ENCODE measurements around the gene WDR26.

Gene WDR26

GRCh38 chr1:224404916-224405603 is 29.5 kb downstream of the WDR26 start:
- Histone ChIP-seq H3K4me1 (ENCODE audit: control insufficient read depth, insufficient read depth, low read length) (no peaks in the 10 kb centered on the region), H3K4me3 (ENCODE audit: low read depth, low read length) (no peak overlapping the region), H3K36me3 (ENCODE audit: control insufficient read depth in 2 of 2, insufficient read depth in 1 of 2, low read length in 2 of 2) (peaks cover 86 to 97% of the 10 kb centered on the region in 2 experiments), H3K27ac (ENCODE audit: extremely low read depth, low read depth, low read length) (no peak overlapping the region), H3K9me3 (ENCODE audit: control insufficient read depth, insufficient read depth, low read depth, low read length) (no peaks in the 10 kb centered on the region)
- POLR2A ChIA-PET: interaction anchor here (1.0 kb wide), 1 partner anchor 28 kb away, joined by 3 read pairs; no protein-coding TSS in a partner anchor
- no peak for TF ChIP-seq ZBTB10 (tag by site-specific recombination; IDR thresholded peaks at IDR 0.05)
- TF ChIP-seq, protein P1, sequence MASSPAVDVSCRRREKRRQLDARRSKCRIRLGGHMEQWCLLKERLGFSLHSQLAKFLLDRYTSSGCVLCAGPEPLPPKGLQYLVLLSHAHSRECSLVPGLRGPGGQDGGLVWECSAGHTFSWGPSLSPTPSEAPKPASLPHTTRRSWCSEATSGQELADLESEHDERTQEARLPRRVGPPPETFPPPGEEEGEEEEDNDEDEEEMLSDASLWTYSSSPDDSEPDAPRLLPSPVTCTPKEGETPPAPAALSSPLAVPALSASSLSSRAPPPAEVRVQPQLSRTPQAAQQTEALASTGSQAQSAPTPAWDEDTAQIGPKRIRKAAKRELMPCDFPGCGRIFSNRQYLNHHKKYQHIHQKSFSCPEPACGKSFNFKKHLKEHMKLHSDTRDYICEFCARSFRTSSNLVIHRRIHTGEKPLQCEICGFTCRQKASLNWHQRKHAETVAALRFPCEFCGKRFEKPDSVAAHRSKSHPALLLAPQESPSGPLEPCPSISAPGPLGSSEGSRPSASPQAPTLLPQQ (tag by site-specific recombination; IDR thresholded peaks at IDR 0.05): no peak
- CTCF ChIA-PET: interaction anchor here (0.6 to 1.2 kb wide), 6 partner anchors 13 to 588 kb away, joined by 3 to 5 read pairs (median 4); no protein-coding TSS in a partner anchor

- Histone ChIP-seq H3K9me3 (ENCODE audit: control insufficient read depth, insufficient read depth, low read depth, low read length) (no peaks in the 10 kb centered on the region), H3K4me3 (ENCODE audit: low read depth, low read length) (no peak overlapping the region), H3K27ac (ENCODE audit: extremely low read depth, low read depth, low read length) (no peak overlapping the region), H3K4me1 (ENCODE audit: control insufficient read depth, insufficient read depth, low read length) (no peaks in the 10 kb centered on the region; the same call in 1 of the 2 replicates), H3K36me3 (ENCODE audit: control insufficient read depth in 2 of 2, insufficient read depth in 1 of 2, low read length in 2 of 2) (peaks cover 88 to 97% of the 10 kb centered on the region in 2 experiments)
- TF ChIP-seq PRDM1 (tag by site-specific recombination; IDR thresholded peaks at IDR 0.05): peak; percentile 90
- no peak for TF ChIP-seq ZNF510 (tag by site-specific recombination; IDR thresholded peaks at IDR 0.05; ENCODE audit: insufficient replicate concordance)
- POLR2A ChIA-PET: interaction anchor here (1.0 kb wide), 1 partner anchor 31 kb away, joined by 3 read pairs; no protein-coding TSS in a partner anchor
- CTCF ChIA-PET: interaction anchor here (0.8 to 1.8 kb wide), 4 partner anchors 9 to 111 kb away, joined by 4 to 13 read pairs (median 5); no protein-coding TSS in a partner anchor
Observed at GRCh38 chr1:224402472-224403036, 32.0 kb downstream of the WDR26 start.

DNA sequence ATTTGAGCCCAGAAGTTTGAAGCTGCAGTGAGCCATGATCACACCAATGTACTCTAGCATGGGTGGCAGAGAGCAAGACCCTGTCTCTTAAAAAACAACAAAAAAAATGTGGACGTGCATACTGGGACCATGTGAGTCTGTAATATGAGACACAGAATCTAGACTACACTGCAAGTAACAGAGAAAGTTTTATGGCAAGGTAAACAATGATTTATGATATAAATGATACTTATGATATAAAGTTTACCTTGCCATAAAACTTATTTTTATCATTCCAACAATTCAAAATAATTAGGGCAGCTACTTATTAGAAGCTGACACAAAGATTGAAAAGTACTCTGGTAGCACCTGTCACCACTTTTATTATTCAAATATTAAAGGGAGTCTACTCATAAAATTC is 34.7 kb downstream of the WDR26 start:
- Histone ChIP-seq H3K9me3 (ENCODE audit: control insufficient read depth, insufficient read depth, low read depth, low read length) (no peaks in the 10 kb centered on the region), H3K4me3 (ENCODE audit: low read depth, low read length) (no peak overlapping the region), H3K27ac (ENCODE audit: extremely low read depth, low read depth, low read length) (no peak overlapping the region), H3K4me1 (ENCODE audit: control insufficient read depth, insufficient read depth, low read length) (no peaks in the 10 kb centered on the region; the same call in 1 of the 2 replicates), H3K36me3 (ENCODE audit: control insufficient read depth in 2 of 2, insufficient read depth in 1 of 2, low read length in 2 of 2) (peaks cover 94 to 99% of the 10 kb centered on the region in 2 experiments)
- no peak for TF ChIP-seq ZBTB26 (tag by site-specific recombination; optimal IDR thresholded peaks at IDR 0.05)
- TF ChIP-seq ZNF362 (tag by site-specific recombination; IDR thresholded peaks at IDR 0.05): peak; percentile 30; the same call in 1 of the 2 replicates
- peak; percentile 36; the same call in 1 of the 2 replicates for TF ChIP-seq PRDM1 (tag by site-specific recombination; IDR thresholded peaks at IDR 0.05)
- no peak for TF ChIP-seq ZNF585B (tag by site-specific recombination; IDR thresholded peaks at IDR 0.05)
- 0 out of 2 replicates have a peak, but pooled peaks have one; percentile 36 for TF ChIP-seq WT1 (tag by site-specific recombination; IDR thresholded peaks at IDR 0.05)
- peak; percentile 63 for TF ChIP-seq PRDM6 (tag by site-specific recombination; IDR thresholded peaks at IDR 0.05)
- 0 out of 2 replicates have a peak, but pooled peaks have one; percentile 13 for TF ChIP-seq SP7 (tag by site-specific recombination; IDR thresholded peaks at IDR 0.05)
- ChIA-PET POLR2A (no interaction called here), CTCF (interaction anchor here (0.9 to 1.2 kb wide), 2 partner anchors 498 to 1588 kb away, joined by 3 to 5 read pairs; no protein-coding TSS in a partner anchor)

All from HEK293 (cell line).